ENCODE data around the gene DSTN.

GRCh38 chr20:17614176-17614811 lies 44.4 kb downstream of the DSTN start:
- no peak for TF ChIP-seq CTCF (IDR thresholded peaks at IDR 0.05)
- no peak for TF ChIP-seq POLR2A (IDR thresholded peaks at IDR 0.05)
